NT2/D1 (cell line): ENCODE results near the gene METAP1.

Experiments used
- YY1 ChIP-seq: IDR thresholded peaks from 2 replicates; pipeline ENCODE4 v1.6.1; 2011; ENCODE audit not compliant: insufficient read length, insufficient read depth
- ZNF274 ChIP-seq: IDR thresholded peaks from 2 replicates; pipeline ENCODE4 v1.6.1; 2011; ENCODE audit warnings: mild to moderate bottlenecking, low read depth, low read length

DNA sequence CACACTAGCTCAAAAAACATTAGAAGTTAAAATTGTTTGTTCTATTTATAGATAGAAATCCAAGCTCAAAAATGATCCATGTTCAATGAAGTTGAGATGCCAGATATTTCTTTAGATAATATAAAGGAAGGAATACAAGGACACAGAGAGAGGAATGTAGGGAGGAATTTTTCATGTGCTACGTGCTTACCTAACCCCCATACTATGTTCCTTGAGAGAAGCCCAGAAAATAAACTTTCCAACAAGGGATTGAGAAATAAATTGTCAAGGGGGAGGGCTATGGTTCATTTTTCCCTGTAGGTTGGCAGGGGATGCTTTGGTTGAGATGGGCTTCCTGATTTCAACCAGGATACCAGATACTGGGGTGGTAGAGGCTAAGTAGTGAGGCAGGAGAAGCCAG lies 108.6 kb downstream of the METAP1 start:
- TF ChIP-seq YY1 (no peak), ZNF274 (no peak)
